MCF 10A (cell line): ENCODE results near the gene PCDH20. TPM values are rescaled to one million over a fixed set of nuclear protein-coding genes. Genes with fewer than 3 reads are reported as not detected.
"Not testable (repeated sequence)": the region's sequence is repeated elsewhere in the genome, so short reads cannot be mapped to it uniquely, and the experiment has no call there.

ENCODE experiments used
- BruUV-seq: library from RNA; stranded (reverse); fragments of 400-500 nt; replicated peaks from 2 replicates; lab custom pipeline; 2021; lab: Mats Ljungman, UMichigan
- CTCF ChIA-PET: fragments of 300-600 bp; sonication (Branson Sonifier 250); formaldehyde crosslinking; extraction: SDS; loops from one replicate; lab custom pipeline; 2021; ENCODE audit warnings: antibody characterized with exemption, inconsistent platforms; lab: Yijun Ruan, JAX
- POLR2A ChIA-PET: fragments of 300-600, 350-650 bp; sonication (Branson Sonifier 250); formaldehyde crosslinking; extraction: SDS; loops from one replicate; lab custom pipeline; 2020; ENCODE audit warnings: antibody characterized with exemption, inconsistent platforms; lab: Yijun Ruan, JAX
- DNase-seq: peaks from one replicate; pipeline ENCODE4 v3.0.0-alpha.2; 2018; ENCODE audit not compliant: unreplicated experiment
- H3K27ac Mint-ChIP-seq: one replicate; pipeline ENCODE4 v1.8.0; 2022; ENCODE audit warnings: mild to moderate bottlenecking, low read depth, mixed read lengths; ENCODE audit not compliant: unreplicated experiment
- H3K27me3 Mint-ChIP-seq: one replicate; pipeline ENCODE4 v1.8.0; 2022; ENCODE audit warnings: mixed read lengths; ENCODE audit not compliant: insufficient read depth, unreplicated experiment
- H3K36me3 Mint-ChIP-seq: one replicate; pipeline ENCODE4 v1.8.0; 2022; ENCODE audit warnings: mild to moderate bottlenecking, moderate library complexity, mixed read lengths; ENCODE audit not compliant: insufficient read depth, unreplicated experiment
- H3K4me1 Mint-ChIP-seq: one replicate; pipeline ENCODE4 v1.8.0; 2022; ENCODE audit warnings: mixed read lengths; ENCODE audit not compliant: insufficient read depth, unreplicated experiment
- H3K4me3 Mint-ChIP-seq: one replicate; pipeline ENCODE4 v1.8.0; 2022; ENCODE audit warnings: mild to moderate bottlenecking, moderate library complexity, mixed read lengths; ENCODE audit not compliant: unreplicated experiment
- H3K9me3 Mint-ChIP-seq: one replicate; pipeline ENCODE4 v1.8.0; 2022; ENCODE audit warnings: mixed read lengths; ENCODE audit not compliant: unreplicated experiment
- CTCF ChIP-seq: fragments of 200-600 bp; IDR thresholded peaks from one replicate; pipeline ENCODE4 v1.8.0; 2022; ENCODE audit warnings: antibody characterized with exemption, mild to moderate bottlenecking; ENCODE audit not compliant: unreplicated experiment
- intact Hi-C: fragments of 100-400 bp; cut with micrococcal nuclease; formaldehyde crosslinking; loops from 2 replicates; pipeline ENCODE4 v1.14.1; 2022
- total RNA-seq: library from RNA; stranded (reverse); gene quantifications from 2 replicates; pipeline ENCODE4 v1.2.3, GENCODE V29; 2022

The PCDH20 gene
- total RNA-seq, 1 experiment from 2014 or later = not detected

GRCh38 chr13:61387694-61388093 lies 28.0 kb downstream of the PCDH20 start:
- no peak overlapping the region for H3K4me3 Mint-ChIP-seq
- no peak for TF ChIP-seq CTCF
- intact Hi-C loops = no loop called here
- ChIA-PET CTCF (interaction anchor here (1.9 kb wide), 1 partner anchor 23 kb away, joined by 5 read pairs; no protein-coding TSS in a partner anchor), POLR2A (no interaction called here)
- no peaks in the 10 kb centered on the region for H3K4me1 Mint-ChIP-seq
- no peaks in the 10 kb centered on the region for H3K36me3 Mint-ChIP-seq
- no peak for DNase-seq
- no TSS peak for BruUV-seq
- no peak overlapping the region for H3K27ac Mint-ChIP-seq
- peaks cover 8% of the 10 kb centered on the region for H3K27me3 Mint-ChIP-seq
- no peaks in the 10 kb centered on the region for H3K9me3 Mint-ChIP-seq

GRCh38 chr13:61383111-61383510 lies 32.5 kb downstream of the PCDH20 start:
- ChIA-PET CTCF (interaction anchor here (0.7 kb wide), 1 partner anchor 565 kb away, joined by 3 read pairs; no protein-coding TSS in a partner anchor), POLR2A (interaction anchor here (0.9 kb wide), 1 partner anchor 17 kb away, joined by 3 read pairs; no protein-coding TSS in a partner anchor)
- no TSS peak for BruUV-seq

GRCh38 chr13:61370520-61370919 lies 45.1 kb downstream of the PCDH20 start:
- H3K27me3 Mint-ChIP-seq = no peaks in the 10 kb centered on the region
- no TSS peak for BruUV-seq
- no peak for TF ChIP-seq CTCF
- intact Hi-C loops = no loop called here
- no peaks in the 10 kb centered on the region for H3K36me3 Mint-ChIP-seq
- CTCF ChIA-PET = interaction anchor here (0.7 kb wide), 1 partner anchor 78 kb away, joined by 4 read pairs; no protein-coding TSS in a partner anchor
- POLR2A ChIA-PET = no interaction called here
- DNase-seq = peak; percentile 10
- no peaks in the 10 kb centered on the region for H3K4me1 Mint-ChIP-seq
- peaks cover 10% of the 10 kb centered on the region for H3K9me3 Mint-ChIP-seq
- H3K27ac Mint-ChIP-seq = no peak overlapping the region
- no peak overlapping the region for H3K4me3 Mint-ChIP-seq

More at GRCh38 chr13:61383111-61383510, 32.5 kb downstream of the PCDH20 start:
- no peaks in the 10 kb centered on the region for H3K9me3 Mint-ChIP-seq
- H3K4me3 Mint-ChIP-seq = no peak overlapping the region
- intact Hi-C loops = no loop called here
- no peak for TF ChIP-seq CTCF
- H3K27me3 Mint-ChIP-seq = no peaks in the 10 kb centered on the region
- no peaks in the 10 kb centered on the region for H3K4me1 Mint-ChIP-seq
- DNase-seq = no peak
- no peak overlapping the region for H3K27ac Mint-ChIP-seq
- no peaks in the 10 kb centered on the region for H3K36me3 Mint-ChIP-seq

- DNase-seq, H3K4me1 Mint-ChIP-seq, H3K27ac Mint-ChIP-seq, CTCF ChIA-PET, POLR2A ChIA-PET, H3K4me3 Mint-ChIP-seq, intact Hi-C loops, H3K36me3 Mint-ChIP-seq, BruUV-seq, H3K27me3 Mint-ChIP-seq: not testable (repeated sequence)
- peaks cover 16% of the 10 kb centered on the region for H3K9me3 Mint-ChIP-seq
These were observed 51.0 kb downstream of the PCDH20 start for GRCh38 chr13:61364690-61365089.

- no peak for DNase-seq
- intact Hi-C loops = no loop called here
- no TSS peak for BruUV-seq
- Mint-ChIP-seq H3K27me3 (no peaks in the 10 kb centered on the region), H3K27ac (no peak overlapping the region), H3K36me3 (no peaks in the 10 kb centered on the region), H3K4me1 (no peaks in the 10 kb centered on the region), H3K9me3 (peaks cover 16% of the 10 kb centered on the region), H3K4me3 (no peak overlapping the region)
- POLR2A ChIA-PET = no interaction called here
- CTCF ChIA-PET = no interaction called here
- TF ChIP-seq CTCF = no peak
These were observed 53.1 kb downstream of the PCDH20 start for GRCh38 chr13:61362522-61362921.
